Esophagus muscularis mucosa (tissue), 3 donors: ENCODE results near the gene ATP2A3.

Experiments used
- CTCF ChIP-seq, 3 experiments: fragments of 200-600 bp in 2 of 3; fragments of 450-650 bp in 1 of 3; sonication (generic) in 2 of 3; IDR thresholded peaks; one replicate each; pipeline ENCODE4 v1.5.1; 2017 to 2019; ENCODE audit warnings: antibody characterized with exemption in 3 of 3, mild to moderate bottlenecking in 2 of 3, moderate library complexity in 1 of 3
- EP300 ChIP-seq: sonication (generic); formaldehyde crosslinking; IDR thresholded peaks from one replicate; pipeline ENCODE4 v1.6.1; 2017; ENCODE audit warnings: antibody characterized with exemption

GRCh38 chr17:4001048-4001590, 36.9 kb upstream of the ATP2A3 start:
- TF ChIP-seq EP300 (no peak), CTCF (IDR thresholded peaks at IDR 0.05) (no peak)
